ENCODE data around the gene PCDHA1.

Gene PCDHA1

DNA sequence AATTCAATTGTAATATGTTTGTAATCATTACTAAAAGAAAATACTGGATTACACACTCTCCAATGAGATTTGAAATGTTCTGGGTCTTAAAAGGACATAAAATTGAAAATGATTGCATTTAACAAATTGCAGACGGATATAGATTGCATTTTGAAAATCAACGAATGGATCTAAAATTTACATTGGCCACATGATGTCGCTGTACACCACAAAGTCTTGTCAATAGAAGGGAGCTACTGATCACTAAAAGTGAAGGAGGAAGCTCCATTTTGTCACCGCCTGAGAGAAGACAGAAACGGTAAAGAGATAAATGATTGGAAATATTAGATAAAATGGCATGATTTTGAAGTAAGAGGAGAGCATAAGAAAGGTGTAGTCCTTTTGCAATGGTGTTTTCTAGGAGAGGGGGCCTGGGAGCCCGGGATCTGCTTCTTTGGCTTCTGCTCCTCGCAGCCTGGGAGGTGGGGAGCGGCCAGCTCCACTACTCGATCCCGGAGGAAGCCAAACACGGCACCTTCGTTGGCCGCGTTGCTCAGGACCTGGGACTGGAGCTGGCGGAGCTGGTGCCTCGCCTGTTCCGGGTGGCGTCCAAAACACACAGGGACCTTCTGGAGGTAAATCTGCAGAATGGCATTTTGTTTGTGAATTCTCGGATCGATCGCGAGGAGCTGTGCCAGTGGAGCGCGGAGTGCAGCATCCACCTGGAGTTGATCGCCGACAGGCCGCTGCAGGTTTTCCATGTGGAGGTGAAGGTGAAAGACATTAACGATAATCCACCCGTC lies at the start of gene PCDHA1:
PCDHA1 (plus strand) TSS at position 236 of the 782 bp plus-strand sequence.
- no peak for DNase-seq (ENCODE audit: low read depth)
- H3K4me3 ChIP-seq (ENCODE audit: low read depth, low read length) = no peak within 1 kb of the TSS
- TF ChIP-seq, protein P1, sequence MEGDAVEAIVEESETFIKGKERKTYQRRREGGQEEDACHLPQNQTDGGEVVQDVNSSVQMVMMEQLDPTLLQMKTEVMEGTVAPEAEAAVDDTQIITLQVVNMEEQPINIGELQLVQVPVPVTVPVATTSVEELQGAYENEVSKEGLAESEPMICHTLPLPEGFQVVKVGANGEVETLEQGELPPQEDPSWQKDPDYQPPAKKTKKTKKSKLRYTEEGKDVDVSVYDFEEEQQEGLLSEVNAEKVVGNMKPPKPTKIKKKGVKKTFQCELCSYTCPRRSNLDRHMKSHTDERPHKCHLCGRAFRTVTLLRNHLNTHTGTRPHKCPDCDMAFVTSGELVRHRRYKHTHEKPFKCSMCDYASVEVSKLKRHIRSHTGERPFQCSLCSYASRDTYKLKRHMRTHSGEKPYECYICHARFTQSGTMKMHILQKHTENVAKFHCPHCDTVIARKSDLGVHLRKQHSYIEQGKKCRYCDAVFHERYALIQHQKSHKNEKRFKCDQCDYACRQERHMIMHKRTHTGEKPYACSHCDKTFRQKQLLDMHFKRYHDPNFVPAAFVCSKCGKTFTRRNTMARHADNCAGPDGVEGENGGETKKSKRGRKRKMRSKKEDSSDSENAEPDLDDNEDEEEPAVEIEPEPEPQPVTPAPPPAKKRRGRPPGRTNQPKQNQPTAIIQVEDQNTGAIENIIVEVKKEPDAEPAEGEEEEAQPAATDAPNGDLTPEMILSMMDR (IDR thresholded peaks at IDR 0.05; ENCODE audit: insufficient read depth, low read depth, low read length, missing control alignments) = no peak

DNA sequence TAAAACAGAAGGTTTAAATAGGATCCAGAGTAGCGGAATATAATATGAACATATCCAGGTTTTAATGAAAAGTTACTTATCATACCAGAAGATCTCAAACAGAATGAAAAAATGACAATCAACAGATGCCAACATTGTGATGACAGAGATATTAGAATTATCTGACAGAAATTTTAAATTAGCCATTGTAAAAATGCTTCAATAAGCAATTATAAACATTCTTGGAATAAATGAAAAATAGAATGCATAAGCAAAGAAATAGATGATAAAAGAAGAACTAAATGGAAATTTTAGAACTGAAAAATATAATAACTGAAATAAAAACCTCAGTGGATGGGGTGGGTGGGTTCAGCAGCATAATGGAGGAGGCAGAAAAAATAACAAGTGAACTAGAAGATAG lies 48.5 kb upstream of the PCDHA1 start:
- no peak for DNase-seq (ENCODE audit: low read depth)
- TF ChIP-seq, protein P1 (IDR thresholded peaks at IDR 0.05; ENCODE audit: insufficient read depth, low read depth, low read length, missing control alignments) = no peak
- H3K4me3 ChIP-seq (ENCODE audit: low read depth, low read length) = no peak overlapping the region

DNA sequence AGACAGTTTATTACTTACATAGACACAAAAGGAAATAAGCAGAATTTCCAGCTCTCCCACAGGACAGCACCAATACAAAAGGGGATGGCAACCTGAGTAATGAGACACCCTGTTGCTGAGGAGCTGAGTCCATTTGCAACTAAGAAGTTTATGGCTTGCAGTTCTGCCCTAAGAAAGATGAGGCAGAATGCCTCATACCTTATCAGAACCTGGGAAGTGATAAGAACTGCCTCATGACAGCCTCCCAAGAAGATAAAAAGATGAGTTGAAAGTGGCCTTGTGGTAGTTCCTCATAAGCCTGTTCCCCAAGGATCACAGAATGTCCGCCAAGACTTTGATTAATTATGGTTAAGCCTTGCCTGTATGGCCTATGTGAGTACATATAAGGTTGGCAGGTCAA lies 44.0 kb upstream of the PCDHA1 start:
- H3K4me3 ChIP-seq (ENCODE audit: low read depth, low read length) = no peak overlapping the region
- TF ChIP-seq, protein P1 (IDR thresholded peaks at IDR 0.05; ENCODE audit: insufficient read depth, low read depth, low read length, missing control alignments) = no peak

DNA sequence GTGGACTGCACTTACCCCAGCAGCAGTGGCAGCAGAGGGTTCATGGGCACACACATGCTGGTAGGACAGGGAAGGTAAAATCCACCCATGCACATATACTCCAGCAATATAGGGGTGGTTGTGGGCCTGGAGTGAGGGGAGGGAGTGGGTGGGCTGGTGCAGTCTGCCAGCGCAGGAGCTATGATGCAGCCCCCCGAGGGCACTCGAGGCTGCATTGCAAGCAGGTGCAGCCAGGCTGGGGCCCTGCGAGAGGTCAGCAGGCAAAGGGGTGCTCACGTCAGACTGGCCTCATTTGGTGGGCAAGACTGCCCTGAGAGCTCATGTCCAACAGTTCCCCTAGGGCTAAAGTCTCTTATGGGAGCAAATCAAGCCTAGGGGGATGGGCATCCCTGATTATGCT lies 32.4 kb upstream of the PCDHA1 start:
- TF ChIP-seq, protein P1 (IDR thresholded peaks at IDR 0.05; ENCODE audit: insufficient read depth, low read depth, low read length, missing control alignments) = no peak
- H3K4me3 ChIP-seq (ENCODE audit: low read depth, low read length) = no peak overlapping the region
- no peak for DNase-seq (ENCODE audit: low read depth)

More for the DNA sequence above, 44.0 kb upstream of the PCDHA1 start:
- DNase-seq (ENCODE audit: low read depth) = no peak

DNA sequence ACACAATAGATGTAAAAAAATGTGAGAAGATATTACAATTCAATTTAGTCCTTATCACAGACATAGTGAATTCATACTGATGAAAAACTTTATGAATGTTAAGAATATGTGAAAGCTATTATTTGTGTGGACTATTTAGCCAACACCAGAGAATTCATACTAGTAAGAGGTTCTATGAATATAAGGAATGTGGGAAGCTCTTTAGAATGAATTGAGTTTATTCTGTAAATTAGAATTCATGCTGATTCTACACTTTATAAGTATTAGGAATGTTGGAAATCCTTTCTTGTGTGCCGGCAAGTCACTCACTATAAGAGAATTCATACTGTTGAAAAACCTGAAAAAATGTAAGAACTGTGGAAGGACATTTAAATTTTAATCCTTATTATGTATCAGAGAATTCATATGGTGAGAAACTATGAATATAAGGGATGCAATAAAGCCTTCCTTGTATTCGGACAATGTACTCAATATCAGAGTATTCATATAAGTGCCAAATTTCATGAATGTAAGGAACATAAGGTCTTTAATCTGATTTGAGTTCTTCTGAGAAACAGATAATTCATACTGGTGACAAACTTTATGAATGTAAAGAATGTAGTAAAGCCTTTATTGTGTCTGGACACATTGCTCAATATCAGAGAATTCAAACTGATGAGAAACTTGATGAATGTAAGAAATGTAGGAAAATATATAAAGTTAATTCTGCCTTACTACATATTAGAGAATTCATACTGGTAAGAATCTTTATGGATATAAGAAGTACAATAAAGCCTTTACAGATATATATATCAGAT lies 21.6 kb upstream of the PCDHA1 start:
- TF ChIP-seq, protein P1 (IDR thresholded peaks at IDR 0.05; ENCODE audit: insufficient read depth, low read depth, low read length, missing control alignments) = no peak
- DNase-seq (ENCODE audit: low read depth) = no peak
- no peak overlapping the region for H3K4me3 ChIP-seq (ENCODE audit: low read depth, low read length)

DNA sequence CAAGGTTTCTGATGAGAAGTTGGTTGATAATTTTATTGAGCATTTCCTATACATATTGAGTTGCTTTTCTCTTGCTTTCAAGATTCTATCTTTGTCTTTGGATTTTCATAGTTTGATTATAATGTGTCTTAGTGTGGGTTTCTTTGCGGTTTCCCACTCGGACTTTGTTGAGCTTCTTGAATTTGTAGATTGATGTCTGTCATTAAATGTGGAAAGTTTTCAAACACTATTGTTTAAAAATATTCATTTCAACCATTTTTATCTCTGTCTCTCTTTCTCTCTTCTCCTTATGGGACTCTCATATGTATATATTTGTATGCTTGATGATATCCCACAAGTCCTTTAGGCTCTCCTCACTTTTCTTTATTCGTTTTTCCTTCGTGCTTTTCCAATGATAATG lies 18.5 kb upstream of the PCDHA1 start:
- TF ChIP-seq, protein P1 (IDR thresholded peaks at IDR 0.05; ENCODE audit: insufficient read depth, low read depth, low read length, missing control alignments) = no peak
- H3K4me3 ChIP-seq (ENCODE audit: low read depth, low read length) = no peak overlapping the region
- no peak for DNase-seq (ENCODE audit: low read depth)
